Measurements from ENCODE around the gene SH2D1A.

Gene SH2D1A

GRCh38 chrX:124348182-124348581 is 1.8 kb downstream of the SH2D1A start:
- ChIA-PET POLR2A (no interaction called here), CTCF (no interaction called here)
- no peak for DNase-seq (ENCODE audit: low read depth, low spot score)
- TF ChIP-seq CTCF (IDR thresholded peaks at IDR 0.05; ENCODE audit: insufficient read depth, low read length, missing control alignments), result no peak
- no peak overlapping the region for H3K4me3 ChIP-seq (ENCODE audit: low read depth, low read length)

GRCh38 chrX:124348885-124349453 is 2.6 kb downstream of the SH2D1A start:
- CTCF ChIA-PET, result no interaction called here
- no peak for TF ChIP-seq CTCF (IDR thresholded peaks at IDR 0.05; ENCODE audit: insufficient read depth, low read length, missing control alignments)
- POLR2A ChIA-PET, result no interaction called here
- H3K4me3 ChIP-seq (ENCODE audit: low read depth, low read length), result no peak overlapping the region
- no peak for DNase-seq (ENCODE audit: low read depth, low spot score)

GRCh38 chrX:124354648-124355047 is 8.3 kb downstream of the SH2D1A start:
- DNase-seq (ENCODE audit: low read depth, low spot score), result no peak
- no peak for TF ChIP-seq CTCF (IDR thresholded peaks at IDR 0.05; ENCODE audit: insufficient read depth, low read length, missing control alignments)
- no peak overlapping the region for H3K4me3 ChIP-seq (ENCODE audit: low read depth, low read length)
- ChIA-PET POLR2A (no interaction called here), CTCF (no interaction called here)

GRCh38 chrX:124358800-124359383 is 12.5 kb downstream of the SH2D1A start:
- POLR2A ChIA-PET, result no interaction called here
- no peak for DNase-seq (ENCODE audit: low read depth, low spot score)
- CTCF ChIA-PET, result no interaction called here
- TF ChIP-seq CTCF (IDR thresholded peaks at IDR 0.05; ENCODE audit: insufficient read depth, low read length, missing control alignments), result no peak
- no peak overlapping the region for H3K4me3 ChIP-seq (ENCODE audit: low read depth, low read length)

GRCh38 chrX:124362072-124362471 is 15.7 kb downstream of the SH2D1A start:
- no peak overlapping the region for H3K4me3 ChIP-seq (ENCODE audit: low read depth, low read length)
- no peak for TF ChIP-seq CTCF (IDR thresholded peaks at IDR 0.05; ENCODE audit: insufficient read depth, low read length, missing control alignments)
- ChIA-PET CTCF (no interaction called here), POLR2A (no interaction called here)
- no peak for DNase-seq (ENCODE audit: low read depth, low spot score)

GRCh38 chrX:124362761-124363160 is 16.4 kb downstream of the SH2D1A start:
- POLR2A ChIA-PET, result no interaction called here
- CTCF ChIA-PET, result no interaction called here
- no peak overlapping the region for H3K4me3 ChIP-seq (ENCODE audit: low read depth, low read length)
- TF ChIP-seq CTCF (IDR thresholded peaks at IDR 0.05; ENCODE audit: insufficient read depth, low read length, missing control alignments), result no peak
- no peak for DNase-seq (ENCODE audit: low read depth, low spot score)
